GM23248 (cell line): ENCODE results near the gene PRDM1. TPM values are rescaled to one million over a fixed set of nuclear protein-coding genes. Genes with fewer than 3 reads are reported as not detected.

Experiments used
- DNase-seq: peaks from one replicate; pipeline ENCODE4 v3.0.0-alpha.2; 2015
- H2AFZ ChIP-seq: fragments of 200-600 bp; sonication (generic); 2 replicates; pipeline ENCODE4 v1.6.1; 2016; ENCODE audit warnings: antibody characterized with exemption
- H3F3A ChIP-seq: fragments of 200-600 bp; sonication (generic); 2 replicates; pipeline ENCODE4 v1.6.1; 2016; ENCODE audit warnings: mild to moderate bottlenecking, antibody characterized with exemption, mixed run types; ENCODE audit not compliant: insufficient read depth
- H3K27ac ChIP-seq: fragments of 200-600 bp; sonication (generic); 2 replicates; pipeline ENCODE4 v1.5.1; 2016; ENCODE audit warnings: mild to moderate bottlenecking
- H3K27me3 ChIP-seq: fragments of 200-600 bp; sonication (generic); replicated peaks from 2 replicates; pipeline ENCODE4 v1.6.1; 2016; ENCODE audit warnings: mild to moderate bottlenecking; ENCODE audit not compliant: insufficient read depth
- H3K36me3 ChIP-seq: fragments of 200-600 bp; sonication (generic); 2 replicates; pipeline ENCODE4 v1.6.1; 2016; ENCODE audit warnings: low read depth, mild to moderate bottlenecking
- H3K4me1 ChIP-seq: fragments of 200-600 bp; sonication (generic); 2 replicates; pipeline ENCODE4 v1.6.1; 2016; ENCODE audit warnings: mild to moderate bottlenecking; ENCODE audit not compliant: insufficient read depth
- H3K4me2 ChIP-seq: fragments of 200-600 bp; sonication (generic); one replicate; pipeline ENCODE4 v1.6.1; 2016; ENCODE audit warnings: mild to moderate bottlenecking; ENCODE audit not compliant: unreplicated experiment
- H3K4me3 ChIP-seq: fragments of 200-600 bp; sonication (generic); 2 replicates; pipeline ENCODE4 v1.5.1; 2016; ENCODE audit warnings: mild to moderate bottlenecking
- H3K79me2 ChIP-seq: fragments of 200-600 bp; sonication (generic); 2 replicates; pipeline ENCODE4 v1.6.1; 2016; ENCODE audit warnings: mild to moderate bottlenecking; ENCODE audit not compliant: insufficient read depth
- H3K9ac ChIP-seq: fragments of 200-600 bp; sonication (generic); 2 replicates; pipeline ENCODE4 v1.6.1; 2016; ENCODE audit warnings: mild to moderate bottlenecking
- H3K9me2 ChIP-seq: fragments of 200-600 bp; sonication (generic); 2 replicates; pipeline ENCODE4 v1.6.1; 2016; ENCODE audit warnings: mixed run types, mild to moderate bottlenecking, moderate library complexity; ENCODE audit not compliant: insufficient read depth
- H3K9me3 ChIP-seq: fragments of 200-600 bp; sonication (generic); one replicate; pipeline ENCODE4 v1.6.1; 2017; ENCODE audit warnings: low read depth
- H4K20me1 ChIP-seq: fragments of 200-600 bp; sonication (generic); 2 replicates; pipeline ENCODE4 v1.6.0; 2016; ENCODE audit not compliant: insufficient read depth
- EZH2 ChIP-seq: fragments of 200-600 bp; sonication (generic); IDR thresholded peaks from 2 replicates; pipeline ENCODE4 v1.6.1; 2018; ENCODE audit warnings: antibody characterized with exemption, mild to moderate bottlenecking; ENCODE audit not compliant: insufficient read depth, poor library complexity, severe bottlenecking
- EZH2phosphoT487 ChIP-seq: fragments of 200-600 bp; sonication (generic); IDR thresholded peaks from 2 replicates; pipeline ENCODE4 v1.6.1; 2018; ENCODE audit warnings: antibody characterized with exemption, moderate library complexity, mild to moderate bottlenecking, low read depth; ENCODE audit not compliant: insufficient read depth
- WGBS, 2 experiments: methylation state at CpG; one replicate each; pipeline ENCODE4 v1.1.6; 2015 to 2017; ENCODE audit warnings: low lambda C conversion rate in 2 of 2, low coverage in 1 of 2; ENCODE audit errors: missing lambda C conversion rate in 2 of 2; 5-methylcytosine and 5-hydroxymethylcytosine counted together
- in situ Hi-C: fragments of 300-500 bp; cut with MboI; formaldehyde crosslinking; loops from 2 replicates; pipeline ENCODE4 v1.15.0; 2020
- polyA plus RNA-seq: library from polyadenylated mRNA; unstranded; fragments of >200 nt; fragmentation: Nextera tagmentation; extraction: Ambion mirVana; gene quantifications from 2 replicates; pipeline ENCODE4 v1.2.1, GENCODE V29; 2016
- total RNA-seq: library from RNA; depleted of rRNA; stranded (reverse); fragments of >200 nt; shearing (Covaris generic); gene quantifications from 2 replicates; pipeline ENCODE4 v1.2.3, GENCODE V29; 2014

PRDM1 gene
- total and polyA plus RNA-seq, 2 experiments from 2014 or later = 2.7 to 3.9 TPM

DNA sequence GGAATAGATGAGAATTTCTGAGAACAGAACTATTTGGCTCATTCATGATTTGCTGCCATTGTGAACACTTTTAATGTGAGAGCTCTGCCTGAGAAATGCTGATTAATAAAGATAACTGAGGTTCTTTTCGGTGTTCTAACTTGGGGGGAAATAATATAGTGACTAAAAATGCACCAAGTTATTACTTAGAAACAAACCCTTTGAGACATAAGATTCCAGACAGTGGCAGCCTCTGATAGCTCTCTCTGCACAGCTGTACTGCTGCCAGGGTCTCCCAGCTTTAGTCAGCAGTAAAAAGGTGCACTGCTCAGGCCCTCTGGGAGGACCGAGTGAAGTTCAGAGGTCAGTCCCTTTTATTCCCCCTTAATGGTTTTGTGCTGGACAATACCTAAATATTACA is 2.5 kb upstream of the PRDM1 start:
- Histone ChIP-seq H4K20me1 (no peaks in the 10 kb centered on the region), H3K4me3 (no peak overlapping the region), H3K9me2 (no peaks in the 10 kb centered on the region), H3K27me3 (no peaks in the 10 kb centered on the region), H3F3A (peaks cover 53% of the 10 kb centered on the region), H3K9ac (peak overlapping the region; percentile 75), H3K79me2 (peaks cover 22% of the 10 kb centered on the region), H3K27ac (peak overlapping the region; percentile 75), H3K4me1 (peaks cover 43% of the 10 kb centered on the region), H3K9me3 (no peaks in the 10 kb centered on the region), H3K36me3 (no peaks in the 10 kb centered on the region), H2AFZ (no peak overlapping the region), H3K4me2 (peak overlapping the region; percentile 12)
- WGBS, 2 experiments = 64 to 67% methylated on average over 2 of the region's 2 CpGs
- in situ Hi-C loops = loop anchor here (25.0 kb wide), 1 partner anchor 596 kb away; no protein-coding TSS in a partner anchor
- peak; percentile 50 for DNase-seq
- no peak for TF ChIP-seq EZH2phosphoT487
- TF ChIP-seq EZH2 = no peak

DNA sequence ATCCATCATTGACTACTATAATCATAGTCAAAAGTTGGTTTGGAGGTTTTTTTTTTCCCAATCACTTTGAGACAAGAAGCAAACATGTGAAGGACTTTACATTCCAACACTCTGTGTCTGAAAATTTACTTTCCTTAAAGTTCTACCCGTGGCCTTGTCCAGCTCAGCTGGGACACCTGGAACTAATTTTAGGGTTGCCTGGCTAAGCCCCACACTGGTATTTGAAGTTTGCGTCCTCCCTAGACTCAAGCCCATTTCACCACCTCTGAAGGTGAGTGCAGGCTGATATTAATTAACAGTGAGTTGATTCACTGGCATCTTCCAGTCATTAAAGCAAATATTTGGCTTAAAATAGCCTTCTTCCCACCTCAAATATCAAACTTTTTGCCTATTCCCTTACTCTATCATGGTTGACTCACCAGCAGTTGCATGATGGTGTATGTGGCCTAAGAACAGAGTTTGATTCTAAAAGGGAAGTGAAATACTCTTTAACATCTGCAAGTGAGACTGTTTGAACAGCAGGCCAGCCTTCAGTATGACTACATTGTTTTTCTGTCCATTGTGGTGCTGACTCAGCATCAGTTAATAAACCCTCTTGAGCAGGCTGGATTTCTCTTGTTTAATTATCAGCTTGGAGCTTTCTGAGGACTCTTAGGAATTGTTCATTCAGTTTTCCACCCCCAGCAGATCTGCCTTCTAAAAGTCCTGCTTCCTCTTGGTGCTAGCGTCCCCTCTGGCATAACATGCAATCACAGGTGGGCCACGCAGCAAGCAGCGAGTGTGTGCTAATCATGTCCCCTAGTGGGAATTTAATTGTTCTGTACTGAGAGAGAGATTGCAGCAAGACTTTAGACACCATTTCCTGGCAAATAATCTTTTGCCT is 1.8 kb upstream of the PRDM1 start:
- in situ Hi-C loops = loop anchor here (25.0 kb wide), 1 partner anchor 597 kb away; no protein-coding TSS in a partner anchor
- H3K36me3 ChIP-seq = no peaks in the 10 kb centered on the region
- peak overlapping the region; percentile 91; the same call in 1 of the 2 replicates for H2AFZ ChIP-seq
- H3K4me3 ChIP-seq = peak overlapping the region; percentile 93
- H3K9ac ChIP-seq = peak overlapping the region; percentile 75
- no peaks in the 10 kb centered on the region for H3K27me3 ChIP-seq
- no peaks in the 10 kb centered on the region for H3K9me2 ChIP-seq
- no peak for TF ChIP-seq EZH2phosphoT487
- TF ChIP-seq EZH2 = no peak
- peak overlapping the region; percentile 98 for H3K4me2 ChIP-seq
- peak; percentile 90 for DNase-seq
- H3K9me3 ChIP-seq = no peaks in the 10 kb centered on the region
- H4K20me1 ChIP-seq = no peaks in the 10 kb centered on the region
- H3F3A ChIP-seq = peaks cover 53% of the 10 kb centered on the region
- 19 to 25% methylated on average over 5 of the region's 5 CpGs for WGBS, 2 experiments
- H3K79me2 ChIP-seq = peaks cover 29% of the 10 kb centered on the region
- H3K27ac ChIP-seq = peak overlapping the region; percentile 75
- peaks cover 51% of the 10 kb centered on the region for H3K4me1 ChIP-seq

DNA sequence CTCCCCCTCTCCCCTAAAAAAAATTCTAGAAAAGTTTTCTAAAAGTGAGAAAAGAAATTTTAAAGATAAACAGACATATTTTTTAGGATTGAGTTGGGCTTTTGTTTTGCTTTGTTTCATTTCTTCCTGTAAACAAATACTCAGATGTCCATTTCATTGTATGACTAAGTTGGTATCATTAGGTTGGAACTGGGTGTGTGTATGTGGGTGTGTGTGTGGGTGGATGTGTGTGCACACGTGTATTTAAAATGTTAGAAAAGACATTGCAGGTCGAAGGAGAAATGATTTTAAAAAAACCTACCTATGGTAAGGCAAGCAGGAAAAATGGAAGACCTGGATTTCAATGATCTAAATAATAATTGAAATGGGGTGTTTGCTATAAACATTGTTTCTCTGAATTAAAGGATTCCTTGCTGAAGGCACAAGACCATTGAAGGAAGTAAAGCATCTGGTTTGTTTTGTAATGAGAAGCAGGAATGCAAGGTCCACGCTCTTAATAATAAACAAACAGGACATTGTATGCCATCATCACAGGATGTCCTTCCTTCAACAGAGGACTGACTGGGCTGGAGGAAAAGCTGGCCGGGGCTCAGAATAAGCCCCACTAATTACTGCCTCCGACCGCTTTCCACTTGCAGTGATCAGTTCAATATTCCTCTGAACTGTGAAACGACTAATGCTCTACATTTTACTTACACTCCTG is 996 bp upstream of the PRDM1 start:
- Histone ChIP-seq H3F3A (peaks cover 53% of the 10 kb centered on the region), H3K4me1 (peaks cover 57% of the 10 kb centered on the region), H3K9me2 (no peaks in the 10 kb centered on the region), H4K20me1 (no peaks in the 10 kb centered on the region), H3K9ac (peak overlapping the region; percentile 75), H3K79me2 (peaks cover 37% of the 10 kb centered on the region), H3K36me3 (no peaks in the 10 kb centered on the region), H3K9me3 (no peaks in the 10 kb centered on the region), H3K27ac (peak overlapping the region; percentile 75), H2AFZ (peak overlapping the region; percentile 91), H3K4me3 (peak overlapping the region; percentile 93), H3K27me3 (no peaks in the 10 kb centered on the region), H3K4me2 (peak overlapping the region; percentile 98)
- in situ Hi-C loops = loop anchor here (25.0 kb wide), 1 partner anchor 598 kb away; no protein-coding TSS in a partner anchor
- TF ChIP-seq EZH2phosphoT487 = no peak
- TF ChIP-seq EZH2 = no peak
- WGBS, 2 experiments = 18 to 21% methylated on average over 7 of the region's 7 CpGs
- DNase-seq = peak; percentile 51

DNA sequence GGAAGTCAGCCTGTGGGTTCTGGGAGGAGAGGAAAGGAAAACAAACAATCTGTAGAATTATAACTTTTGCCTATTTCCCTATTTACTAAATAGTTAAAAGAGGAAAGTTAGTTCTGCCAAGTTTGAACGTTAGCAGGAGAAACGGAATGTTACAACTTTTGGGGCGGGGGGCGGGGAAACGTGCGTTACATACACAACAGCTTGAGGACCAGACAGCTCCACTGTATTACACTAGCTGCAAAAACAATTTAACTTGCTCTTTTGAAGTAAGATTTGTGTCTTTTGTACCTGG is 498 bp upstream of the PRDM1 start:
- Histone ChIP-seq H3K4me3 (peak overlapping the region; percentile 93), H3K4me1 (peaks cover 61% of the 10 kb centered on the region), H3K9ac (peak overlapping the region; percentile 75), H3K9me3 (no peaks in the 10 kb centered on the region), H3F3A (peaks cover 53% of the 10 kb centered on the region), H3K27me3 (no peaks in the 10 kb centered on the region), H4K20me1 (no peaks in the 10 kb centered on the region), H3K36me3 (no peaks in the 10 kb centered on the region), H3K4me2 (peak overlapping the region; percentile 98), H2AFZ (peak overlapping the region; percentile 91), H3K27ac (peak overlapping the region; percentile 75), H3K9me2 (no peaks in the 10 kb centered on the region), H3K79me2 (peaks cover 42% of the 10 kb centered on the region)
- in situ Hi-C loops = loop anchor here (25.0 kb wide), 1 partner anchor 598 kb away; no protein-coding TSS in a partner anchor
- DNase-seq = peak; percentile 35
- TF ChIP-seq EZH2phosphoT487 = no peak
- no peak for TF ChIP-seq EZH2
- 3 to 7% methylated on average over 6 of the region's 6 CpGs for WGBS, 2 experiments
